C4-2B (cell line): Measurements from ENCODE around the gene CNOT10.

Source experiments
- ZFX ChIP-seq: fragments of 450-650 bp; IDR thresholded peaks from 2 replicates; pipeline ENCODE4 v1.6.1; 2017
- TF ChIP-seq, protein P1 (sequence below): fragments of 450-650 bp; conservative IDR thresholded peaks from 2 replicates; pipeline ENCODE4 v1.5.1; 2017; ENCODE audit warnings: mild to moderate bottlenecking

- TF ChIP-seq, protein P1, sequence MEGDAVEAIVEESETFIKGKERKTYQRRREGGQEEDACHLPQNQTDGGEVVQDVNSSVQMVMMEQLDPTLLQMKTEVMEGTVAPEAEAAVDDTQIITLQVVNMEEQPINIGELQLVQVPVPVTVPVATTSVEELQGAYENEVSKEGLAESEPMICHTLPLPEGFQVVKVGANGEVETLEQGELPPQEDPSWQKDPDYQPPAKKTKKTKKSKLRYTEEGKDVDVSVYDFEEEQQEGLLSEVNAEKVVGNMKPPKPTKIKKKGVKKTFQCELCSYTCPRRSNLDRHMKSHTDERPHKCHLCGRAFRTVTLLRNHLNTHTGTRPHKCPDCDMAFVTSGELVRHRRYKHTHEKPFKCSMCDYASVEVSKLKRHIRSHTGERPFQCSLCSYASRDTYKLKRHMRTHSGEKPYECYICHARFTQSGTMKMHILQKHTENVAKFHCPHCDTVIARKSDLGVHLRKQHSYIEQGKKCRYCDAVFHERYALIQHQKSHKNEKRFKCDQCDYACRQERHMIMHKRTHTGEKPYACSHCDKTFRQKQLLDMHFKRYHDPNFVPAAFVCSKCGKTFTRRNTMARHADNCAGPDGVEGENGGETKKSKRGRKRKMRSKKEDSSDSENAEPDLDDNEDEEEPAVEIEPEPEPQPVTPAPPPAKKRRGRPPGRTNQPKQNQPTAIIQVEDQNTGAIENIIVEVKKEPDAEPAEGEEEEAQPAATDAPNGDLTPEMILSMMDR, result no peak
- TF ChIP-seq ZFX, result no peak
Observed at GRCh38 chr3:32709346-32709745, 24.4 kb downstream of the CNOT10 start.
